Astrocyte (in vitro differentiated cells and primary cell): ENCODE data around the gene RRP9.

ENCODE experiments used
- CTCF ChIP-seq: IDR thresholded peaks from 2 replicates; pipeline ENCODE4 v1.5.1; 2011; ENCODE audit warnings: low read depth, mild to moderate bottlenecking, inconsistent platforms, low read length, moderate library complexity; ENCODE audit not compliant: insufficient read depth
- EZH2 ChIP-seq: IDR thresholded peaks from 2 replicates; pipeline ENCODE4 v1.6.1; 2012; ENCODE audit warnings: mild to moderate bottlenecking, low read length, inconsistent platforms; ENCODE audit not compliant: insufficient read depth

- TF ChIP-seq CTCF = peak; percentile 23
- TF ChIP-seq EZH2 = no peak
Observed at GRCh38 chr3:51955893-51956770, 14.4 kb upstream of the RRP9 start.
